Breast epithelium (tissue), 4 donors: ENCODE data around the gene C14orf180. TPM values are rescaled to one million over a fixed set of nuclear protein-coding genes. Genes with fewer than 3 reads are reported as not detected.

Experiments used
- DNase-seq, 2 donors: peaks; one replicate each; pipeline ENCODE4 v3.0.0-alpha.2; 2019; ENCODE audit warnings: low spot score in 2 of 2
- H3K27ac ChIP-seq, 2 donors: fragments of 200-600 bp; sonication (generic) in 1 of 2; one replicate each; pipeline ENCODE4 v1.5.1; 2016 to 2019; ENCODE audit warnings: mild to moderate bottlenecking in 1 of 2
- H3K27me3 ChIP-seq, 2 donors: fragments of 200-600 bp; sonication (generic) in 1 of 2; one replicate each; pipeline versions ENCODE4 v1.5.1 to v1.6.0; 2017 to 2019; ENCODE audit warnings: control low read depth in 1 of 2, mild to moderate bottlenecking in 1 of 2
- H3K36me3 ChIP-seq: fragments of 200-600 bp; one replicate; pipeline ENCODE4 v1.5.1; 2019
- H3K4me1 ChIP-seq, 2 donors: fragments of 200-600 bp; sonication (generic); one replicate each; pipeline ENCODE4 v1.5.1; 2016 to 2019; ENCODE audit warnings: control low read depth in 1 of 2
- H3K4me3 ChIP-seq, 3 donors: fragments of 200-600 bp; sonication (generic); 1 replicate in 2 of 3; 2 replicates in 1 of 3; pipeline ENCODE4 v1.5.1; 2016 to 2019; ENCODE audit warnings: mild to moderate bottlenecking in 3 of 3, moderate library complexity in 2 of 3
- H3K9me3 ChIP-seq, 2 donors: fragments of 200-600 bp; sonication (generic) in 1 of 2; one replicate each; pipeline ENCODE4 v1.5.1; 2016 to 2019; ENCODE audit warnings: control low read depth in 1 of 2
- CTCF ChIP-seq, 3 donors: fragments of 450-650 bp; IDR thresholded peaks; one replicate each; pipeline ENCODE4 v1.5.1; 2016 to 2017; ENCODE audit warnings: antibody characterized with exemption in 3 of 3, mild to moderate bottlenecking in 3 of 3, moderate library complexity in 3 of 3
- POLR2A ChIP-seq: fragments of 450-650 bp; IDR thresholded peaks from one replicate; pipeline ENCODE4 v1.6.1; 2016; ENCODE audit warnings: antibody characterized with exemption, mild to moderate bottlenecking, moderate library complexity
- POLR2AphosphoS5 ChIP-seq, 3 donors: sonication (generic); formaldehyde crosslinking; IDR thresholded peaks; one replicate each; pipeline ENCODE4 v1.6.1; 2017; ENCODE audit warnings: antibody characterized with exemption in 3 of 3
- intact Hi-C: fragments of 100-400 bp; cut with DNase I; formaldehyde crosslinking; loops from one replicate; pipeline ENCODE4 v1.15.1; 2023; ENCODE audit warnings: low total_unique reads
- total RNA-seq, 3 donors: library from RNA; depleted of rRNA; stranded (reverse); fragments of >200 nt; gene quantifications; one replicate each; pipeline ENCODE4 v1.1.0, GENCODE V29; 2016

C14orf180 gene
- total RNA-seq, 3 donors from 2014 or later = 1.3 to 32.3 (median 4.2) TPM

GRCh38 chr14:104586832-104587620 is 7.5 kb downstream of the C14orf180 start:
- intact Hi-C loops = no loop called here
- Histone ChIP-seq H3K4me3 (no peak overlapping the region), H3K9me3 (no peaks in the 10 kb centered on the region), H3K36me3 (no peaks in the 10 kb centered on the region), H3K27me3 (peaks cover 0 to 33% of the 10 kb centered on the region in 2 donors), H3K27ac (no peak overlapping the region), H3K4me1 (peaks cover 0 to 4% of the 10 kb centered on the region in 2 donors)
- TF ChIP-seq POLR2AphosphoS5 (IDR thresholded peaks at IDR 0.05) = no peak
- no peak for TF ChIP-seq POLR2A
- no peak for TF ChIP-seq CTCF (IDR thresholded peaks at IDR 0.05)
- DNase-seq = no peak

- H3K4me3 ChIP-seq = no peak overlapping the region
- no peaks in the 10 kb centered on the region for H3K36me3 ChIP-seq
- DNase-seq = no peak
- no peaks in the 10 kb centered on the region for H3K9me3 ChIP-seq
- H3K4me1 ChIP-seq = peaks cover 0 to under 1% of the 10 kb centered on the region in 2 donors
- intact Hi-C loops = no loop called here
- TF ChIP-seq CTCF (IDR thresholded peaks at IDR 0.05) (no peak), POLR2A (no peak), POLR2AphosphoS5 (IDR thresholded peaks at IDR 0.05) (no peak)
- H3K27me3 ChIP-seq = peaks cover 0 to 27% of the 10 kb centered on the region in 2 donors
- no peak overlapping the region for H3K27ac ChIP-seq
Observed at GRCh38 chr14:104587641-104588040, 8.1 kb downstream of the C14orf180 start.

DNA sequence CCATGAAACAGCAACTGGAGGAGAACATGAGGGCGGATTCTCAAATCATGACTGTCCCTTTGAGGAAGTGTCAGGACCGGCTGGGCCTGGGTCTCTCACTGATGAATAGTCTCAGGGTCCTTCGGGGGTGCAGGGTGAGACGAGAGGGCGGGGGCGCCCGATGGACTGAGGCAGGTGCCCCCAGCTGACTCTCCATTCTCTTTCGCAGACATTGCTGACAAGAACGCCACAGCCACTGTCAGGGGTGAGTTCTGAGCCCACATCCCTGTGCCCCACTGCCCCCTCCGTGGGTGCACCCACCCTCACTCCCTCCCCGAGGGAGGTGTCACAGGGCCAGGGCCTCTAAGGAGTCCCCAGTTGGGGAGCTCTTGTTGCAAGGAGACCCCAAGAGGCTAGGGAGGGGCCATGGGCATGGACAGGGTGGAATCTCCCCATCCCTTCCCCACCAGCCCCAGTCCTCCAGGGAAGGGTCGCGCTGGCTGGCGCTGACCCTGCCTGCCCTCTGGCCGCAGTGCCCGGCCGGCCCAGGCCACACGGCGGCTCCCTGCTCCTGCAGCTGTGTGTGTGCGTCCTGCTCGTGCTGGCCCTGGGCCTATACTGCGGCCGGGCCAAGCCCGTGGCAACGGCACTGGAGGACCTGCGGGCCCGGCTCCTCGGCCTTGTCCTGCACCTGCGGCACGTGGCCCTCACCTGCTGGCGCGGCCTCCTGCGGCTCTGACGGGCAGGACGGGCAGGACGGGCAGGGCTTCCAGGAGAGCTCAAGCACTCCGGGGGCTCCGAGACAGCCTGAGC is 8.7 kb downstream of the C14orf180 start:
- H3K27ac ChIP-seq = no peak overlapping the region
- no peak for TF ChIP-seq CTCF (IDR thresholded peaks at IDR 0.05)
- TF ChIP-seq POLR2A = no peak
- TF ChIP-seq POLR2AphosphoS5 (IDR thresholded peaks at IDR 0.05) = no peak
- DNase-seq = no peak
- peaks cover 0 to 25% of the 10 kb centered on the region in 2 donors for H3K27me3 ChIP-seq
- no peaks in the 10 kb centered on the region for H3K4me1 ChIP-seq
- intact Hi-C loops = no loop called here
- no peaks in the 10 kb centered on the region for H3K36me3 ChIP-seq
- no peak overlapping the region for H3K4me3 ChIP-seq
- no peaks in the 10 kb centered on the region for H3K9me3 ChIP-seq

GRCh38 chr14:104589338-104590195 is 10.0 kb downstream of the C14orf180 start:
- peaks cover 0 to 25% of the 10 kb centered on the region in 2 donors for H3K27me3 ChIP-seq
- TF ChIP-seq POLR2AphosphoS5 (IDR thresholded peaks at IDR 0.05) = no peak
- TF ChIP-seq CTCF (IDR thresholded peaks at IDR 0.05) = no peak
- TF ChIP-seq POLR2A = no peak
- intact Hi-C loops = no loop called here
- no peak overlapping the region for H3K27ac ChIP-seq
- no peaks in the 10 kb centered on the region for H3K4me1 ChIP-seq
- no peaks in the 10 kb centered on the region for H3K36me3 ChIP-seq
- no peak for DNase-seq
- H3K4me3 ChIP-seq = no peak overlapping the region
- no peaks in the 10 kb centered on the region for H3K9me3 ChIP-seq
